Measurements from ENCODE around the gene AGO1.
A peak's percentile ranks its signal among the peaks of the same experiment; 100 is the strongest.

- TF ChIP-seq EZH2 (IDR thresholded peaks at IDR 0.05; ENCODE audit: insufficient read depth, low read length): no peak
- peak; percentile 63 for TF ChIP-seq CTCF (IDR thresholded peaks at IDR 0.05; ENCODE audit: insufficient read depth, low read depth, low read length)
Observed at GRCh38 chr1:35882945-35883634, at the start of gene AGO1.
